Left ventricle myocardium superior (tissue), 1 donor: ENCODE measurements around the gene PLVAP. TPM values are rescaled to one million over a fixed set of nuclear protein-coding genes. Genes with fewer than 3 reads are reported as not detected.
A peak's percentile ranks its signal among the peaks of the same experiment; 100 is the strongest.

Experiments used
- ATAC-seq: fragments of 200-7000 bp; cut with Tn5 transposase; one replicate; pipeline ENCODE4 v1.9.1; 2020; ENCODE audit warnings: mild to moderate bottlenecking, moderate library complexity
- DNase-seq: peaks from one replicate; pipeline ENCODE4 v3.0.0-alpha.2; 2020
- intact Hi-C: fragments of 100-400 bp; cut with micrococcal nuclease; formaldehyde crosslinking; loops from one replicate; pipeline ENCODE4 v1.11.0; 2022
- total RNA-seq: library from RNA; stranded (reverse); fragmentation: NEBNext Ultra II Directional; extraction: Animal tissue kit (Norgen Biotek cat#: 25700); gene quantifications from one replicate; pipeline ENCODE4 v1.2.1, GENCODE V29; 2021
- donor health status: DM: no; HTN: yes; CAD: no; lungs with severe emphysema.

PLVAP gene
- total RNA-seq, 1 donor from 2014 or later, result 22.9 TPM

GRCh38 chr19:17309198-17309964 lies 67.8 kb downstream of the PLVAP start, which contains the start of gene DDA1:
Gene DDA1 (plus strand): TSS chr19:17309563. CDS start chr19:17309655, 92 bp downstream.
- intact Hi-C loops, result no loop called here
- DNase-seq, result peak; percentile 99

GRCh38 chr19:17307876-17308377 lies 69.2 kb downstream of the PLVAP start:
- ATAC-seq, result no peak
- no peak for DNase-seq
- intact Hi-C loops, result no loop called here

More at GRCh38 chr19:17309198-17309964, 67.8 kb downstream of the PLVAP start, which contains the start of gene DDA1:
- ATAC-seq, result peak; percentile 83

- no peak for DNase-seq
- no peak for ATAC-seq
- intact Hi-C loops, result no loop called here
Measured at GRCh38 chr19:17306285-17306714, 70.8 kb downstream of the PLVAP start.

GRCh38 chr19:17305517-17306284 lies 71.4 kb downstream of the PLVAP start, which contains the start of gene MRPL34:
Gene MRPL34 (plus strand): TSS chr19:17305872. CDS start chr19:17305893, 21 bp downstream.
- DNase-seq (peak; percentile 96), ATAC-seq (peak; percentile 71)
- intact Hi-C loops, result no loop called here

- no peak for DNase-seq
- intact Hi-C loops, result no loop called here
- no peak for ATAC-seq
Measured at GRCh38 chr19:17305216-17305516, 72.0 kb downstream of the PLVAP start.

- peak; percentile 30 for DNase-seq
- intact Hi-C loops, result no loop called here
- no peak for ATAC-seq
Measured at GRCh38 chr19:17304386-17305215, 72.5 kb downstream of the PLVAP start.

GRCh38 chr19:17303940-17304267 lies 73.2 kb downstream of the PLVAP start:
- intact Hi-C loops, result no loop called here
- ATAC-seq (no peak), DNase-seq (peak; percentile 21)

DNA sequence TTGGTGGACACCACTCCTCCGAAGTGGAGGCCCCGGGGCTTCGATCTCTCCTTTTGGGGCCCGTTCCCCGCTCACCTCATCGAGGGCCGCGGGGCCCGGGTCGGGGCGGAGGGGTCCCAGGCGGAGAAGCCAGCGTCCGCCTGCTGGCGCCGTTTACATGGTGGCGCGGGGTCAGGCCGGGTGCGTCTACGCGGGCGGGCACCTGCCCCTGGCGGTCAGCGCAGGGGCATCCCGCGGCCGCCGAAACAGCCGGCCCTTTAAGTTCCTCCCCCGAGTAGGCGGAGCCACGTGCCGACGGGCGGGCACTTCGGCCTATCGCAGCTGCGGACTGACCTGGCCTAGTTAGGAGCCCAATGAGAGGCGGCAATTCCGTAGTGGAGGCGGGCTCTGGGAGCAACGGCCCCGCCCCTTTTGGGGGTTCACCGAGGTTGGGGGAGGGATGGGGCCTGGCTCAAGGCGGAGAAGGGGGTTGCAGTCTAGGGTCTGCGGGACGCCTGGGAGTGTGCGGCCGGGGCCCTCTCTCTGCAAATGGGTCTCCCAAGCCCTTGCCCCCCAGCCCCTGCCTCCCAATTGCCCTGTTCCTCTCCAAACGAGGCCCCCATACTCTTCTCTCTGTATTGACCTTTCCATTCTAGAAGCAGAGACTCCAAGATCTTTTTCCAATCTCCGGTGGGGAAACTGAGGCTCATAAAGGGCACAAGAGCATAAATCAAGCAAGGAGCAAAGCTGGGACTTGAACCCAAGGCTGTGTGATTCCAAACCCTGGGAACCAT lies 73.8 kb downstream of the PLVAP start, which contains the start of gene ABHD8:
Gene ABHD8, minus strand, starts transcription at position 259 of the 773 bp plus-strand sequence. CDS start 1,809 bp downstream, outside the sequence.
- DNase-seq (peak; percentile 97), ATAC-seq (peak; percentile 78)
- intact Hi-C loops, result no loop called here

DNA sequence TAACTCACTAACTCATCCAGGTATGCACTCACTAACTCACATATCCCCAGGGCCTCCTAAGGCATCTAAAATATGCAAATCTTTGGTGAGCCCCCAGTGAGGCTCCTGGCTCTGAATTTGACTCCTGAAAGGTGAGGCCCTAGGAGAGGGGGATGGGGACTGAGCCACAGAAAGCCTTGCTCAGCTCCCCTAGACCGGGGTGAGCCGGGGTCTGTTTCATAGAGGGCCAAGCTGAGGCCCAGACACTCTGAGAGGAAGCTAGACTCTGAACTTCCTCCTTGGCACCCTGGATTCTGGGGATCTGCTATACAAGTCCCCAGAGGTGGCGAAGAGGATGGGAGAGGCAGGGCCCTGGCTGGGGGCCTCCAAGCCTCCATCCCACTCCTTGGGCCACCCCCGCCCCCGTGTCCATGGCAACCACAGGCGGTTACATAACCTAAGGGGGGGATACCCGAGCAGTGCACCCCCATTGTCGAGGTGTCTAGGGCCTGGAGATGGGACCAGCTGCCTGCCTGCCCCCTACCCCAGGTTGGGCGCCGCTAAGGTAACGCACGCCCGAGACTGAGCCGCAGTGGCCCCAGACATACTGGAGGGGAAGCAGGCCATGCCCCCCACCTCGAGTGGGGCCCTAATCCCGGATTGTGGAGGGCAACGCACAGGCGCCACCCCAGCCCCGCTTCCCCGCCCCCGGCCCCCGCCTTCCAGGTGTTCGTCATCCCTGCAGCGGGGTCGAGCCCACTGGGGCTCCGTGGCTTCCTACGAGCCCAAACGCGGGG lies 74.6 kb downstream of the PLVAP start:
- no peak for ATAC-seq
- peak; percentile 50 for DNase-seq
- intact Hi-C loops, result no loop called here

Other genes starting within 250 kb of the PLVAP start
- gene USE1, start 162.0 kb downstream of the PLVAP start, total RNA-seq, result 27.4 TPM
- 28.0 TPM for gene OCEL1, start 151.1 kb downstream of the PLVAP start, total RNA-seq
- 82.4 TPM for gene NR2F6, start 131.4 kb downstream of the PLVAP start, total RNA-seq
- gene USHBP1, start 112.6 kb downstream of the PLVAP start, total RNA-seq, result 9.3 TPM
- gene BABAM1, start 109.9 kb downstream of the PLVAP start, total RNA-seq, result 82.0 TPM
- gene ANKLE1, start 95.4 kb downstream of the PLVAP start, total RNA-seq, result 0.12 TPM
- 14.8 TPM for gene ABHD8, start 73.9 kb downstream of the PLVAP start, total RNA-seq
- gene MRPL34, start 71.5 kb downstream of the PLVAP start, total RNA-seq, result 242 TPM
- 31.9 TPM for gene DDA1, start 67.8 kb downstream of the PLVAP start, total RNA-seq
- 11.7 TPM for gene ANO8, start 42.5 kb downstream of the PLVAP start, total RNA-seq
- gene GTPBP3, start 39.8 kb downstream of the PLVAP start, total RNA-seq, result 11.5 TPM
- gene CCDC194, start 16.9 kb upstream of the PLVAP start, total RNA-seq, result not detected
- 49.7 TPM for gene BST2, start 28.3 kb upstream of the PLVAP start, total RNA-seq
- gene MVB12A, start 42.7 kb upstream of the PLVAP start, total RNA-seq, result 18.9 TPM
- not detected for gene TMEM221, start 71.3 kb upstream of the PLVAP start, total RNA-seq
- not detected for gene NXNL1, start 83.6 kb upstream of the PLVAP start, total RNA-seq
- 68.9 TPM for gene SLC27A1, start 93.2 kb upstream of the PLVAP start, total RNA-seq
- 19.7 TPM for gene PGLS, start 134.3 kb upstream of the PLVAP start, total RNA-seq
- 33.0 TPM for gene COLGALT1, start 178.3 kb upstream of the PLVAP start, total RNA-seq